GM19238 (cell line): ENCODE measurements around the gene TH.

ENCODE experiments used
- DNase-seq: peaks from one replicate; pipeline ENCODE4 v3.0.0; 2011; ENCODE audit warnings: low spot score; ENCODE audit not compliant: insufficient read length

Gene TH

DNA sequence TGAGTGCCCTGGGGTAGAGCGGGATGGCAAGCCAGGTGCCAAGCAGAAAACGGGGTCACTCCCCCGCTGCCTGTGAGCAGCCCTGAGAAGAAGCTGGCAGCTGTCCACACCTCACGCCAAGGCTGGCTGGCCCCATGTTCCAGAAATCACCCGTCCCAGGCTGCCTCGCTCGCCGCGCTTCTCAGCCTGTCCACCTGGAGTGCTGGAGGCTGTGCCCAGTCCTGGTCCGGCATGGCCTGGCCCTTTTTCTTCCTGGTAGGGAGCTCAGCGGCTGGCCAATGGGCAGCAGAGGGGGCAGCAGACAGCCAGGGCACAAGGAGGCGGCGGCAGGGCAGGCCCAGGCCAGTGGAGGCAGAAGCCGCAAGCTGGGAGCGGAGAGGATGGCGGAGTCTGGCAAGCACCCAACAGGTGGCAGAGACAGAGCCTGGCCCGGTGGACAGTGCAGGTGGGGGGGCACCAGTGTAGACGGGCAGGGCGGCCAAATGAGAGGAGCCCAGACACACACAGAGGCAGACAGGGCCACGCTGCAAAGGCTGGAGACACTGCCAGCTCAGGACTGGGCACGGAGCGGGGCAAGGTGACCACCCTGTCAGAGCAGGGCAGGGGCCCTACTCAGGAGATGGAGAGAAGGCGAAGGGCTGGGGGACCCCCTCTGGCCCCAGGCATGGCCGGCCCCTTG lies 37.2 kb upstream of the TH start:
- DNase-seq = no peak

DNA sequence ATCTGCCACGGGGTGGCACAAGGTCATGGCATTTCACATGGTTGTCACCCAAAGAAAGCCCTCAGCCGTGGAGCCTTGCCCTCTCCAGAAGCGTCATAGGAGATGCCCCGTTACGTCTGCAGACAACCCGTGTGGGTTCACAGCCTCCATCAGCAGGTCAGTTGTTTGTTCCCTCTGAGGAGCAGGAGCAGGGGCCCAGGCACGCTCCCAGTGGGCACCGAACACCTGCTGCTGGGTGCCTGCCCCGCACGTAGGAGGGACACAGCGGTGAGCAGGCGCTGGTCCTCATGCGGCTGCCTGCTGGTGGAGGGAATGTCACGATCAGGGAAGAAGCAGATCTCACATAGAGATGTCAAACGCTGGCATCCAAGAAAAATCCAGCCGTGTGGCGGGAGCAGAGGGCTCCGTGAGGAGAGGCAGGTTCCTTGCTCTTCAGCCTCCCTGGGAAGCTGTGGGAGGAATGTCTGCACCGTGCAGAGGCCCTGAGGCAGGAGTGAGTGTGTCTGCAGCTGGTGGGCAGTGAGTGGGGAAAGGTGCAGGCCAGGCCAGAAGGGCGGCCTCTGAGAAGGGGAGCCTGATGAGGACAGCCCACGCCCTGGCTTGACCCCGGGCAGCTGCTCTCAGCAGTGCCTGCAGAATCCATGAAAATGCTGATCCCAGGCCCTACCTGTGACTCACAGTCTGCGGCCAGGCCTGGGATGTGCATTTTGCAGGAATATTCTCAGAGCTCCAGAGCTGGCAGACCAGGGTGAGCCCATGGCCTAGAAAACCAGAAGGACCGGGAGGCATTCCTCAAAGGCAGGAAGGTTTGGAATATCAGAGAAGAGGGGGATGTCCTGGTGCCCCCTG lies 36.4 kb upstream of the TH start:
- DNase-seq = no peak

DNA sequence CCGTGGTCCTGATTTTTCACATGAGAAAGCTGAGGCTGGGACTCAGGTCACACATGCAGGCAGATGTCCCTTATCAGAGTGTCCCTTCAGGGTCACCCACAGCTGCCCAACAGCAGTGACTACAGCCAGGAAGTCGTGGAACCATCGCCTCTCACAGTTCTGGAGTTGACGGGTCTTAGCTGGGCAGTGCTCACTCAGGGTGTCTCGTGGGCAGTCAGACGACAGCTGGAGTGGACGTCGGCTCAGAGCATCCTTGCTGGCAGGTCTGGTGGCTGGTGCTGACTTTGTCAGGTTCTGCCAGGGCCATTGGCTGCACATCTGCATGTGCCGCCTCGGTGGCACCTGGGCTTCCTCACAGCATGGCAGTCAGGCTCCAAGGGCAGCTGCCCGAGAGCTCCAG lies 35.6 kb upstream of the TH start:
- DNase-seq = no peak

DNA sequence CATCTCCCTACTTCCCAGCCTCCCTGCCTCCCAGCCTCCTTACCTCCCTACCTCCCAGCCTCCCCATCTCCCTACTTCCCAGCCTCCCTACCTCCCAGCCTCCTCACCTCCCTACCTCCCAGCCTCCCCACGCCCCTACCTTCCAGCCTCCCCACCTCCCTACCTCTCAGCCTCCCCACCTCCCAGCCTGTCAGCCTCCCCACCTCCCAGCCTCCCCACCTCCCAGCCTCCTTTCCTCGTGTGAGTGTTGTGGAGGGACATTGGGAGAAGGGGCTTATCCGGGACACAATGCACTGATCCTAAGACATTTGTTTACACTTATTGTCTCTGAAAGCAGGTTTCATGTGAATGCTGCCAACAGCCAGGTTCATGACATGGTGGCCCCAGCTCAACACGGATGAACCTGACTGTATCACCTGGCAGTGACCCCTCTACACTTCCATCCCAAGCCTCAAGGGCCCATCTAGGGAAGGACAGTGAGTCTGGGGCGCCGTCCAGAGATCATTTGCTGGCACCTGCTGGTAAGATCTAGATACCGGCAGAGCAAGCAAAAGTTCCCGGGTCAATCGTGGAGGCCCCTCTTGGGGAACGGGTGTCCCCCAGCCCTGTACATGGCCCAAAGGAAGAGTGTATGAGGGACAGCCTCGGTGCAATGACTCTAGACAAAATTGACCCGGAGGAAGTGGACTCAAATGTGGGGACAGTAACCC lies 34.5 kb upstream of the TH start:
- DNase-seq = no peak

DNA sequence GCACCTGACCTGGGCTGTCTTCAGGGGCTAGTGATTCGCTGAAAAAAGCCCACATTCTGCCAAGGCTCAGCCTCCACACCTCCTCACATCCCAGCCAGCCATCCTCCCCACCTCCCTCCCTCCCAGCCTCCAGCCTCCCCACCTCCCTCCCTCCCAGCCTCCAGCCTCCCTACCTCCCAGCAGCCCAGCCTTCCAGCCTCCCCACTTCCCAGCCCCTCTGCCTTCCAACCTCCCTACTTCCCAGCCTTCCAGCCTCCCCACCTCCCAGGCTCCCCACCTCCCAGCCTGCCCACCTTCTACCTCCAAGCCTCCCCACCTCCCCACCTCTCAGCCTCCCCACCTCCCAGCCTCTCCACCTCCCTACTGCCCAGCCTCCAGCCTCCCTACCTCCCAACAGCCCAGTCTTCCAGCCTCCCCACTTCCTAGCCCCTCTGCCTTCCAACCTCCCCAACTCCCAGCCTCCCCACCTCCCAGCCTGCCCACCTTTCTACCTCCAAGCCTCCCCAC lies 33.7 kb upstream of the TH start:
- DNase-seq = no peak

DNA sequence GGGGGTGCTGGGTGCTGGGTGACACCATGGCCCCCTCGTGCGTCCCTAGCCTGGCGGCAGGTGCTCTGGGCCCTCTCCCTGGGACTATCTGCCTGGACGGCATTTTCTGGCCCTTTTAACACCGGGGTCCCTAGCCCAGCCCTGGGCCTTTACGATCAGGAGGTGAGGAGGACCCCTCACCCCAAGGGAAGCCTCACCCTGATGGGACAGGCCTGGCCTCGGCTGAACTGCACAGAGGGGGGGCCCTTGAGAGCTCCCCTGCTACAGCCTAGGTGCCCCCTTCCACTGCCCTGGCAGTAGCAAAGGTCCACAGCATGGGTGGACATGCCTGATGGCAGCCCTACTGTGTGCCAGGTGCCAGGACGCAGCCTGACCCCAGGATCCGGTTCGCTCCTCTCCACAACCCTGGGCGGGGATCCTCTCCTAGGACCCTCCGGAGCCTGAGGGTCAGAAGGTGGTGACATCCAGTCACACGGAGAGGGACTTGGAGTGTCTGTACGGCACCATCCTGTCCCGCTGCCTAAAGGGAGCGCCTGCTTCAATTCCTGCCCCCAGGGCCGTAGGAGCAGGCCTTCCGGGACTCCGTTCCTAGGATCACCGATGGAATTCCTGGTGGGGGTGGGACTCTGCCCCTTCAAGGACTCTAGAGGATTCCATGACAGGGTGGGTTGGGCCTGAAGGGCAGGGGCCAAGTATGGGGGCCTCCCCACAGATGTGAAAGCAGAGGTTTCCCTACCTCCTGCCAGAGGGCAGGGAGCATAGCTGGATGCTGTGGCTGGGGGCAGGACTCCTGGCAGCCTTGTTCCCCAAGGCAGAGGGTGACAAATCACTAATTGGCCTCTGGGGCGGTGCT lies 33.0 kb upstream of the TH start:
- DNase-seq = no peak

DNA sequence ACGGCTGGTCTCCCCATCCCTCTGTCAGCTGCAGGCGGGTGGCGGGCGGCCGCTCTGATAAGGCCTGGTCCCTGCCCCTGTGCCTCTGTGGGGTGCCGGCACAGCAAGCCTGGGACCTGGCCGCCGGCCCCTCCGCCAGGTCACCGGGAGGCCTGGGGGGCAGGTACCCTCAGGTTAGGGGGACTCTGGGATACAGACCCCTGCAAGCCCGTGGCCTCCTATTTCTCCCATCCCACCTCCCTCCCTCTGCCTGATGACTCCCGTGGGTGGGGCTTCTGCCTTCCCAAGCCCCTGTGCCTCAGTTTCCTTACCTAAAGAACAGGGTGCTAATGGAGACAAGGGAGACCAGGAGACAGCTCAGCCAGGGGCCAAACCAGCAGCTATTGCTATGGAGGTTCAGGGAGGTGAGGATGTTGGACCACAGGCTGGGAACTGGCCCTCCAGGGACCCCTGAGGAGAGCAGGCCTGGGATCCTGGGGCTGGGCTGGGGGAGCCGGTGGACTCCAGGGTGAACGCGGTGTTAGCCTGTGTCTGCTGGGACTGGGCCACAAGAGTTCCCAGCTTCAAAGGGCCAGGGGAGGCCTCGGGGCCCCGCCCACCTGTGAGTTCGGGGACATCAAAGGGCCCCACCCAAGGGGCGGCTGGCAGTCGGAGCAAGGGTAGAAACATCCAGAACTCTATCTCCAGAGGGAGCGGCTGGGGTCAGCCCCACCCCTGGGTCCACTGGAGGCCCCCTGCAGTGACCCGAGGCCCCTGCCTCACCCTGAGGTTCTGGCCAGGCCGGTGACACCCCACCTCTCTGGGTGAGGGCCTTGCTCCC lies 32.0 kb upstream of the TH start:
- no peak for DNase-seq

DNA sequence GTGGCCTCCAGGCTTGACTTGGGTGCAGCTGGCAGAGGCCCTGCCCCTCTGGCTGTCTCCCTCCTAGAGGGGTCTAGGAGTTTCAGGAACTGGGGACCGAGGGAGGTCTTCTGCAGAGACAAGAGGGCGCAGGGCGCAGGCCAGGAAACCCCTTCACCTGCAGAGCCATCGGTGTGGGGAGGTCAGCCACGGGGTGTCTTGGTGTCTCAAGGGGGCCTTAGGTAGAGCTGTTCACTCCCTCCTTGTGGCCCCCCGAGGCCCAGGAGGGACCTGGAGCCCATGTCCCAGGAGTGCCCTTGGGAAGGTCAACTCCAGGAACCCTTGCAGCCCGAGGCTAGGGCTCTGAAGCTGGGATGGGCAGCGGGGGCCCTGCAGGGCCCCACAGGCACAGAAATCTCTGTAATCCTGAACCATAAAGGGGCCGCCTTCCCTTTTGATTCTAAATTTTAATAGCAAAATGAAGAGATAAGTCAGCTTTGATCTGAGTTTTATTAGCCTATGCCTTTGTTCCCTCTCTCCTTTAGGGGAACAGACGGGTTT lies 31.4 kb upstream of the TH start:
- no peak for DNase-seq

DNA sequence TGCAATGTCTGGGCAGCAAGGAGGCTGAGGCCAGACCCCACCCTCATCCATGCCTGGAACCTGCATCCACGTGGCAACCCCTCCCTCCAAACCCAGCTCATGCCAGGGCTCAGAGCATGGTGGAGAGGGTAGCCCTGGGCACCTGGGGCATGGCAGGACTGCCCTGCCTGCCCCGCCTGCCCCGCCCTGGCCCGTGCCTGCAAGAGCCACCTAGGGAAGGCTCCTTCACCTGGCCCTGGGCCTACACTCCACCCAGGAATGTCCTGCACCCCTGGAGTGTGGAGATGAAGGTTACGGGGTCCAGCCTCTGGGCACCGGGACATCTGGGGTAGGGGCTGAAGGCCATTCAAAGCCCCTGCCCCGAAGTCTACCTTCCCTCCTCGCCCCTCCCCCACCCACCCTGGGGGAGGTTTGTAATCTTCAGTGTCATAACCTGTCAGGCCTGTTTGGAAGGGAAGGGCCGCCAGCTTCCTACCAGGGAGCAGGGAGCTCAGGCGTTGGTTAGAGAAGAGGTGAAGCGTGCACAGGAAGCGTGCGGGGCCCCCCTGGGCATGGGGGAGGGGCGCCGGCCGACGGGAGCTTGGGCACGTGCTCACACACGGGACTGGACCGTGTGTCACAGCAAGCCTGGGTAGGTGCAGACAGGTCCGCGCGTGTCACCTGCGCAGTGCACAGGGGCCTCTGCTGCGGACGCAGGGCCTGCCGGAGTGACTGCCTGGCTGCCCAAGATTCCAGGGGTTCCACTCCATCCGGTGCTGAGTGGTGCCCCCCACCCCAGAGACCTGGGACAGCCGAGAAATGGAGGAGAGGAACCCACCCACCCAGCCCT lies 30.7 kb upstream of the TH start:
- DNase-seq = no peak

DNA sequence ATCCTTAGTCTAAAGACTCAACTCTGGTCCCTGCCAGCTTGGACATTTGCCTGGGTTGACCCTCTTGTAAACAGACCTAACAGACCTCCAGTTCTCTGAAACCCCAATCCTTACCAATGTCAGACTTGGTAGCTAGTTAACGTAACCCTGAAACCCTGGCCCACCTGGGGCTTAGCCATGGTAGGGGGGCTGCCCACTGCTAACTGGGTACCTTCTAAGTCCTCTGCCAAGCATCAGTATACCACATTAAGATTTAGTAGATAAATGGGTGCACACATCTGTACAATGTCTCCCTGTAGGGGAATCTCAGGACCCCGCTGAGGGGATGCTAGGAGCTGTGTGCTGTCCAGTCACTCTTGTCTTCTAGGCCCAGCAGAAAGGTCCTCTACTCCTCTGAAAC lies 29.9 kb upstream of the TH start:
- no peak for DNase-seq

DNA sequence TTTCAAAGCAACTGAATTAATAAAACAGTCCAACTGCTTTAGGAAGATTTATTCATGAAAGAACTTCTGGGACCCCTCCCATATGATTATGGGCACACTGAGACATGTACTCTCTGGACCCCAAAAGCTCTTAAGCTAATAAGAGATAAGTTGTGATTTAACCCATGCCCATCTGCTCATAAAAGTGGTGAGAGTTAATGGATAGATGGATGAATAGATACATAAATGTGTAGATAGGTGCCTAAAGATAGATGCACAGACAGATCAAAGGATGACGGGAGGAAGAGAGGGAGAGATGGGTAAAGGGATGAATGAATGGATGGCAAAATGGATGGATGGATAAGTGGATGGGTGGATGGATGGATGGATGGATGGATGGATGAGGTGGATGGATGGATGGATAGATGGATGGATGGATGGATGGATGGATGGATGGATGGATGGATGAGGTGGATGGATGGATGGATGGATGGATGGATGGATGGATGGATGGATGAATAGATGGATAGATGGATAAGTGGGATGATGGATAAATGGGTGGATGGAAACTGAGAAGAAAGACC lies 29.4 kb upstream of the TH start:
- DNase-seq = no peak

DNA sequence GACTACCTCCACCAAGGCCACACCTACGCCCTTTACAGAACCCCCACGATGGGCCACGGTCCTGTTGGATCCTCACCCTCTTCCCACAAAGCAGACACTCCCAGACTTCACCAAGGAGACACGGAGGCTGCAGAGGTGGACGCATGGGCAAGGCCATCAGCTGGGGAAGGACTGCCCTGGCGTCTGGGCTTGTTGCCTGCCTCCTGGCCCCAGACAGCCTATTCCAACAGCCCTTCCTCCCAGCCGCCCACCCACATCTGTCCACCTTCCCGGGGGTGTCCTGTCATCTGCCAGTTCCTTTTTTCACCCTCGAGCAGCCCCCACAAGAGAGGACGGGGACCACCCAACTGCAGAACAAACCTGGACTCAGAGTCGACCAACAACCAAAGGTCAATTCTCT lies 28.9 kb upstream of the TH start:
- DNase-seq = no peak

DNA sequence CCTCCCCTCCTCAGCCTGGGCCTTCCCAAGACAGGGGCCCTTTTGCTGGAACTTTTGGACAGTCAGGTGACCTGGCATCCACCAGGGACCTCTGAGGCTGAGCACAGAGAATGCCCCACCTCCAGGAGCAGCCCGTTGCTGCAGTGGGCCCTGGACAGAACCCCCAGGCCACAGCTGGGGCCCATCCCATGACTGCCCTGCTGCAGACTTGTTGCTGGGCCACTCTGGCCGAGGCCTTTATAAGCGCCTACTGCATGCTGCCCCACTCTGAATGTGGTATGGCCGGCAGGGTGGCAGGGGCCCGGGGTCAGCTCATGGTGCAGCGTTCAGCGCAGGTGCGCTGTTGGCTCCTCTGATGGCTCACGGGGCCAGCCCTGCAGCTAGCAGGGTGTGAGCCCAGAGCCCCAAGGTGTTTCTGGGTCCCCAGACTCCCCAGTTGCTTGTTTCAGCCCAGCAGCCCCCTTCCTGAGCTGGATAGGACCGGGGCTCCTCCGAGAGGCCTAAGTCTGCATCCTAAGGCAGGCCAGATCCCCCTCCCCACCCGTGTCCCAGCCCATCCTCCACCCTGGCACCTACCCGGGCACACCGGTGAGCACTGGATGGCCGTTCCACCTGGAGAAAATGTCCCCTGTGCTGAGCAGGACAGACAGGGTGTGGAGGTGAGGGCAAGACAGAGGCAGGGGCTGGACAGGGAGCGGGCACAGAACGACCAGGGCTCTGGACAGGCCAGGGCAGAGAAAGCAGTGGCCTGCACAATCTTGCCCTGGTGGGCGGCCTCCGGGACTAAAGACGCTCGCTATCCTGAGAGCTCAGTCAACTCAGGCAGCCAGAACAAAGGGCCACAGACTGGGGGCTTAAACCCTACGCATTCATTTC lies 28.1 kb upstream of the TH start:
- DNase-seq = no peak

DNA sequence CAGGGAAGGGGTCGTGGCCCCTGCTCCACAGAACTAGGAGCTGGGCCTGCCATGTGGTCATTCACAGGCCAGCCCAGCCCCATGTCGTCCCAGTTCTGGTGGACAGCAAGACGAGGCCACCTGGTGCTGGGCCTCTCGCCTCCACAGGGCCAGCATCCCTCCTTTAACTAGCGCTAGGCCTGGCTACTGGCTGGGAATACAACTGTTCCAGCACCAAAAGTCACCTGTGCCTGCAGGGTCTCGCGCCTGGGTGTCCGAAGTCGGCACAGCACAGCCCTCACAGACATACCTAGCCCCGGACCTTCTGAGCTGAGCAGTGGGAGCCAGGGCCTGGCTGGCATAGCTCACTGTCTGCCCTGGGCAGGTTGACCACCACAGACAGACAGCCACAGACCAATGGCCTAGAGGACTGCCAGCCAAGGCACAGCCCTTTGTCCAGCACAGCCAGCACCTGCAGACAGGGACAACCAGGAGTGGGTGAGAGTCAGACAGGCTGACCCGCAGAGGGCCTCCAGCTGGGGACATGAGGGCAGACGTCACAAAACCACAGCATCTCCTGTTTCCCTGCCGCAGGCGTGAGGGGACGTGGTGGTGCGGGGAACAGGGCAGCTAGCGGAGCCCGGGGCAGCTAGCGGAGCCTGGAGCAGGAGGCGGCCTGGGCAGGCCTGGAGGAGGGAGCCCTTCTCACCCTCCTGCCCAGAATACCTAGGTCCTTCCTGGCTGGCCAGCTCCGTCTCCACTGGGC lies 27.2 kb upstream of the TH start:
- no peak for DNase-seq

DNA sequence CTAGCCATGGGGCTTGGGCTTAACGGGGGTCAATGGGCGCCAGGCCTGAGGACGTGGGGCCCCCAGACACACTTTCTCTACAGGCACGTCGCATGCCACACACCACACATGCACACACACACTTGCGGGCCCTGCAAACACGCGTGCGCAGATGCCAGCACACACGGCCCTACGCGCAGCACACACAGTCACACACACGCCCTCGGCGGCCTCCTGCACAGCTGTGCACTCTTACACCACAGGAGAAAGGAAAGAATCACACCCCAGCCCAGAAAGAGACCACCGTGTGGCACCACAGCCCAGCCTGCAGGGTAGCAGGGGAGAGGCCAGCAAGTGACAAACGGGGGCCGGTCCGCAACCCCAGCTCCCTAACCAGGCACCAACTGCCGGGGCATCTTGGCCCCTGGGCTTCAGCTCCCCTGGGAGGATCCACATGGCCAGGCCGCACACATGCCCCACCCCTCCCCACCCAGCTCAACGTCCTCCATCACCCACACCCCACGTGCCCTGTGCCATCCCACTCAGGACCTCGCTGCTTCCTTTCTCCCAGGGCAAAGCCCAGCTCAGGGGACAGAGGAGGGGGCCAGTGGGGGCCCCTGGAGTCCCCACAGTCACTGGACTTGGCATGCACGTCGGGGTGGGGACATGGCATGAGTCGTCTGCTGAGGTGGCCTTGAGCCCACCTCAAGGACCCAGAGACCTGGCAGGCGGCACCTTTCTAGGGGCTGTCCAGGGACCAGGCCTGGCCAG lies 26.3 kb upstream of the TH start:
- no peak for DNase-seq

DNA sequence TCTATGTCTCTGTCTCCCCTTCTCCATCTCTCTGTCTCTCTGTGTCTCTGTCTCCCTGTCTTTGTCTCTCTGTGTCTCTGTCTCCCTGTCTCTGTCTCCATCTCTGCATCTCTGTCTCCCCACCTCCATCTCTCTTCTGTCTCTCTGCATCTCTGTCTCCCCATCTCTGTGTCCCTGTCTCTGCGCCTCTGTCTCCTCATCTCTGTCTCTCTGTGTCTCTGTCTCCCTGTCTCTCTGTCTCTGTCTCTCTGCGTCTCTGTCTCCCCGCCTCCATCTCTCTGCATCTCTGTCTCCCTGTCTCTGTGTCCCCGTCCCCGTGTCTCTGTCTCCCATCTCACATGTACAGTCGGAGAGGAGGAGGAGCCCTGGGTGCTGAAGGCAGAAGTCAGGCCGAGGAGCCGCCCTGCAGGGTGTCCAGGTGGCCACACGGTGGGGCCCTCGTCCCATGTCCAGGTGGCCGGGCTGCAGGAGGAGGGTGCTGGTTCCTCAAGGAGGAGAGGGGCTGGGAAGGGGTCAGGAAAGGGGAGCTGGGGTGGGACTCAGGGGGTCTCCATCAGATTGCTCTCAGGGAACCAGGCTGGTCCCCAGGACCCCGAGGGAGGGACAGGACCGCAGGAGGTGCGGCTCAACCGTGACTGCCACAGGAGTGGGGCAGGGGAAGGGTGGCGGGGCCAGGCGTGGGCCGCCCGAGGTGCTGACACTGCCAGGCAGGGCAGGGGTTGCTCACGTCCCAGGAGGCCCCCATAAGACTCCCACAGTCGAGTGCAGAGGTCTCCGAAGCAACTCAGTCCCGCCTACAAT lies 25.6 kb upstream of the TH start:
- peak; percentile 73 for DNase-seq
